HG03039 (cell line): Measurements from ENCODE around the gene SCAPER.
"Not testable (repeated sequence)": the region's sequence is repeated elsewhere in the genome, so short reads cannot be mapped to it uniquely, and the experiment has no call there.

Experiments used
- ATAC-seq: cut with Tn5 transposase; IDR thresholded peaks from one replicate; pipeline ENCODE4 v1.9.1; 2021; ENCODE audit warnings: mild to moderate bottlenecking, moderate library complexity; ENCODE audit not compliant: unreplicated experiment

SCAPER gene

GRCh38 chr15:76333309-76333708 is 571.8 kb downstream of the SCAPER start:
- ATAC-seq: no peak

GRCh38 chr15:76332796-76333195 is 572.3 kb downstream of the SCAPER start:
- no peak for ATAC-seq

- no peak for ATAC-seq
Measured at GRCh38 chr15:76330080-76330680, 575.0 kb downstream of the SCAPER start.

- no peak for ATAC-seq
Measured at GRCh38 chr15:76328958-76329357, 576.2 kb downstream of the SCAPER start.

GRCh38 chr15:76328106-76328696 is 576.9 kb downstream of the SCAPER start:
- ATAC-seq: no peak

- ATAC-seq: no peak
Measured at GRCh38 chr15:76327191-76328105, 577.7 kb downstream of the SCAPER start.

- no peak for ATAC-seq
Measured at GRCh38 chr15:76325704-76326103, 579.4 kb downstream of the SCAPER start.

- ATAC-seq: no peak
Measured at GRCh38 chr15:76324066-76324465, 581.1 kb downstream of the SCAPER start.

- no peak for ATAC-seq
Measured at GRCh38 chr15:76321602-76322001, 583.5 kb downstream of the SCAPER start.

- ATAC-seq: no peak
Measured at GRCh38 chr15:76321171-76321570, 584.0 kb downstream of the SCAPER start.

GRCh38 chr15:76320012-76320411 is 585.1 kb downstream of the SCAPER start:
- ATAC-seq: no peak

- ATAC-seq: no peak
Measured at GRCh38 chr15:76313731-76314130, 591.4 kb downstream of the SCAPER start.

- ATAC-seq: not testable (repeated sequence)
Measured at GRCh38 chr15:76313175-76313567, 592.0 kb downstream of the SCAPER start.

- ATAC-seq: no peak
Measured at GRCh38 chr15:76312540-76313174, 592.5 kb downstream of the SCAPER start.

- ATAC-seq: peak; percentile 95
Measured at GRCh38 chr15:76311100-76311953, 593.8 kb downstream of the SCAPER start, which contains the start of gene ETFA. Gene ETFA, minus strand, starts transcription at chr15:76311469. Its CDS starts 81 bp downstream, at chr15:76311388.

- ATAC-seq: peak; percentile 16
Measured at GRCh38 chr15:76310475-76311099, 594.6 kb downstream of the SCAPER start.

GRCh38 chr15:76309601-76310330 is 595.4 kb downstream of the SCAPER start:
- ATAC-seq: no peak

GRCh38 chr15:76303909-76304308 is 601.2 kb downstream of the SCAPER start:
- no peak for ATAC-seq

GRCh38 chr15:76299786-76300185 is 605.4 kb downstream of the SCAPER start:
- no peak for ATAC-seq
